ENCODE results near the gene TAB3.

Gene TAB3

DNA sequence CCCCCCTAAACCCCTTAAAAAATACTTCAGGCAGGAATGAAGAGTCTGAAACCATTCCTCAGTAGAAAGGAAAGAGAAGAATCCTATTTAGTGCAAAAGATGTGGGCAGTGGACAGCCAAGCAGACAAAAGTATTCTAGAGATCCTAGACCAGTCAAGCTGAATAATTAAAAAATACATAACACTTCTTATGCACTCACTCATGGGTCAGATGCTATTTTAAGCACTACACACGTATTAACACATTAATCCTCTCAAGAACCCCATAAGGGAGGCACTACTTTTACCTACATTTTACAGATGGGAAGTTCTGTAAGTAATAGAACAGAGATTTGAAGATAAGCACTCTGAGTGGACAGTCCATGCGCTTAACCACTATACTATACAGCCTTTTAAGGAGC lies 5.9 kb downstream of the TAB3 start:
- no peak for ATAC-seq

DNA sequence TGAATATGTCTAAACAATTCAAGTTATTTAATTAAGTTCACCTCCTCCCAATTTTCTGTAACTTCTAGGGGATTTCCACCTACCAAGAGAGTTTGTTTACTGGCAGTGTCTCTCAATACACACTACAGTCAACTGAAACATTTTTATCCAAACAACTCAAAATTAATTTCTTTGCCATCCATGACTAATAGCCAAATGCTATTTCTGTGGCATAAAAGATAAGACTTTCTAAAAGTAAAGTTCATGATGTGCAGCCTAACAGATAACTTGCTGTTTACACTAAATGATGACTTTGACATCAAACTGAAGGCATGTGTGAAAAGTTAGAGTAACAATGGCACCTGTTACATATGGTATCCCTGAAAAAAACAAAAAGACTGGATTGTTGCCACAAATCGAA lies 7.3 kb downstream of the TAB3 start:
- peak; percentile 68 to 72 for ATAC-seq

GRCh38 chrX:30881390-30881789 lies 7.7 kb downstream of the TAB3 start:
- ATAC-seq: peak; percentile 79 to 81

DNA sequence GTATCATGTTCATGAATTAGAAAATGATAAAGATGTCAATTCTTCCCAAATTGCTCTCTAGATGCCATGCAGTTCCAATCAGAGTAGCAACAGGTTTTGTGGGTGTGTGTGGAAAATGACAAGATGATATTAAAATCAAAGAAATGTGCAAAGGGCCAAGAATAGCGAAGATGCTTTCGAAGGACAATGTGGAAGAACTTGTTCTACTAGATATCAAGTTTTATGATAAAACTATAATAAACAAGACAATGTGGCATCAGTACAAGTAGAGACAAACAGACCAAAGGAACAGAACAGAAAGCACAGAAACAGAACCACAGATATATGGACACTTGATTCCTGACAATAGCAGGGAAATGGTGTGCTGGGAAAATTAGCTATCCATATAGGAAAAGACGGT lies 9.0 kb downstream of the TAB3 start:
- ATAC-seq: no peak

GRCh38 chrX:30876367-30876766 lies 12.7 kb downstream of the TAB3 start:
- no peak for ATAC-seq

DNA sequence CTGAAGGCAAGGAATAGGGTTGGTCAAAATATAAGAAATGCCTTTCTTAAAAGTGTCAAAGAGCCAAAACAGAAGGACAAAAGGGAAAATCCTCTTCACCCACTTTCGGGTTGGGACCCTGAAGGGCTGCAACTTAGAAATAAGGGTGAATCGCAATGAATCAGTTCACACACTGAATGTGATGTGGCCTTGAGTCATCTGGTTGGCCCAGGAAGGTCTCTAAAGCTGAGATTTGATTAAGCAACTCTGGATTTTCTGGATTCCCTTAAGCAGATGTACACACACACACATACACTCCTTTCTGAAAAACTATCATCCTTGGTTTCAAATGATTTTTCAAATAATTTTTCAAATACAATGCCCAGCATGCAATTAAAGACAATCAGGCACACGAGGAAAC lies 13.1 kb downstream of the TAB3 start:
- peak; percentile 76 to 96 for ATAC-seq

GRCh38 chrX:30874851-30875250 lies 14.2 kb downstream of the TAB3 start:
- no peak for ATAC-seq

DNA sequence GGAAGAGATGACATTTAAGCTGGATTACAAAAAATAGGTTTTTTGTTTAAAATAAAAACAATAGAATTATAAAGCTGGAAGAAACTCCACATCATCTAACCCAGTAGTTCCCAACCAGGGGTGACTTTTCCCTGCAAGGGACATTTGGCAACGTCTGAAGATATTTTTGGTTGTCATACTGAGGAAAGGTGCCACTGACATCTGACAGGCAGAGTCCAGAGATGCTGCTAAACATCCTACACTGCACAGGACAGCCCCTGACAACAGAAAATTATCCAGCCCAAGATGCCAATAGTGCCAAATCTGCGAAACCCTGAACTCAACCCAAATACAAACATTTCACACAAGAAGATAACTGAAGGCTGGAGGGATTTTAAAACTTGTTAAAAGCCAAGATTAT lies 18.5 kb downstream of the TAB3 start:
- no peak for ATAC-seq

GRCh38 chrX:30865612-30866011 lies 23.4 kb downstream of the TAB3 start:
- ATAC-seq: no peak

DNA sequence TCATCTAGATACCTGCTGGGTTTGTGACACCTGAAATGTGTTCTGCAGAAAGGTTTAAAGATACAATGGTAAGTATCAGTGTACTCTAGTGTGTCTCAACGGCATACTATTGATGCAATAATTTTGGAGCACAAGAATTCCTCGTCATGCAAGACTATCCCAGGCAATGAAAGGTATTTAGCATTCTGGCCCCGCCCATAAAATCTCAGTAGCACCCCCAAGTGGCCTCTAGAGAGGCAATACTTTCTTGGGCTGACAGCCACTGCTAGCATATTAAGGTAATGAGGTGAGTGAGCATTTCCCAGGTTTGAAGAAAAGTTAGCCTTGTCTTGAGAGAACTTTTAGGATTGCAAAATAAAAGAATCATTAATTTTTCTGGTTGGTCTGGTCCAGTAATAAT lies 24.0 kb downstream of the TAB3 start:
- no peak for ATAC-seq

DNA sequence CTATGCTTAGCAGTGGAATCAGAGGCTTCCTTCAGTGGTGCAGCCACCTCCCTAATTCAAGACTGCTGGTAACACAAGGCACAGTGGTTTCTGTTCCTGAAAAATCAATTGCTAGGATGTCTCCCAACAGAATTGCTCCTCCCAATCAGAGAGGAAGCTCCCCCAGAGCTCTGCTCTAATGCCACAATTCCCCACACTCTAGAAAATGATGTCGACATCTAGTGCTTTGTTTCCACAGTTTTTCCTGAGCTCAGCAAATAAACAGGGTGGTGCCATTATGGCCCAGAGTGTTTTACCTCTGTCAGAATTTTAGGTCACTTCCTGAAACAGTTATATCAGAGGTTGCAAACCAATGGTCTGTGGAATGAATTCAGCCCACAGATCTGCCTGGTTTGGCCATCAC lies 24.7 kb downstream of the TAB3 start:
- no peak for ATAC-seq

DNA sequence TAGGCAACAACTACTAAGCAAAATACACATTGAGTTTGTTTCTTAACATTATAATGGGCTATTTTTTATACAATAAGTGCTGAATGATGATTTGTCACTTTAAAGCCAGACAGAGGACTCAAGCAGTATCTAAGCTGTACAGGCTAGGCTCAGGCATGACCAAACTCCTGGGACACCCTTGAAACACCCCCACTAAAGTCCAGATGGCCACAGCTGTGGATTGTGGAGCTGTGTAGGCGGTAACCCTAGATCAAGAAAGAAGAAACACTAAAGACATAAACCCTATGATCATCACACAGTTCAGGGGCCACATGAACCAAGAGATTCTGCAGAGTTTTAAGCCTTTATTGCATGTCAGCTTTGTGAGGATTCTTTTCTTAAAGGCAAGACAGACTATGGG lies 25.1 kb downstream of the TAB3 start:
- no peak for ATAC-seq

GRCh38 chrX:30858098-30858497 lies 31.0 kb downstream of the TAB3 start:
- no peak for ATAC-seq

DNA sequence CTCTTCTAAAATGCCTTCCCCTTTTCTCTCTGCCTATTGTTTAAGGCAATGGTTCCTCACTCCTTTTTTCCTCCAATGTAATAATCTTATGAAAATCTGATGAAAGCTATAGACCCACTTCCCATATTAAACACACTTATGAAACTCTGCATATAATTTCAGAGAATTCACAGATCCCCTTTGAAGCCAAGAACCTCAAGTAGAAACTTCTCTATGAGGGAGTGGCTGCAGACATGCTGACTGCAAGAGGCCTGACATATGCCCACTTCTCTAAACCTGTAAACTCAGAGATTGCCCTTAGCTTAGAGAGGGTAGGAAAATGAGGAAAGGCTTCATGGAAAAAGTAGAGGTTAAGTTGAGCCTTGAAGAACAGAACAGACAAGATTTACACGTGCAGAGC lies 37.6 kb downstream of the TAB3 start:
- no peak for ATAC-seq

DNA sequence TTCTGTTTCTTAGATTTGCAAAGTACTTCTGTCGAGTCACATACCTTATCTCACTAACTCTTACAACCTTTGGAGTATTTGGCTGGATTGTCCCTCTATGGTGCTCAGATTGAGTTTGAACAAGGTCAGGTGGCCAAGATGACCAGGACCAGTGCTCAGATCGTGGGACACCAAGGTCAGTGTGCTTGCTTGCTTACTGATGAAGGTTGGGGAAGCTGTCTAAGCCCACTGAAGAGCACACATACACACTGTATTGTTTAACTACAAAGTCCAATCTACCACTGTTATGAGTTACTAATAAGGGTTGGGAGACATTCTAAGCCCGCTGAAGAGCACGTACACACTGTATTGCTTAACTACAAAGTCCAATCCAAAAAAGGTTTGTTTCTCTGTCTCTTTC lies 53.7 kb downstream of the TAB3 start:
- ATAC-seq: no peak

- ATAC-seq: no peak
These were observed 55.2 kb downstream of the TAB3 start for GRCh38 chrX:30833896-30834295.

- peak; percentile 78 to 79 for ATAC-seq
These were observed 58.0 kb downstream of the TAB3 start for GRCh38 chrX:30831082-30831481.

DNA sequence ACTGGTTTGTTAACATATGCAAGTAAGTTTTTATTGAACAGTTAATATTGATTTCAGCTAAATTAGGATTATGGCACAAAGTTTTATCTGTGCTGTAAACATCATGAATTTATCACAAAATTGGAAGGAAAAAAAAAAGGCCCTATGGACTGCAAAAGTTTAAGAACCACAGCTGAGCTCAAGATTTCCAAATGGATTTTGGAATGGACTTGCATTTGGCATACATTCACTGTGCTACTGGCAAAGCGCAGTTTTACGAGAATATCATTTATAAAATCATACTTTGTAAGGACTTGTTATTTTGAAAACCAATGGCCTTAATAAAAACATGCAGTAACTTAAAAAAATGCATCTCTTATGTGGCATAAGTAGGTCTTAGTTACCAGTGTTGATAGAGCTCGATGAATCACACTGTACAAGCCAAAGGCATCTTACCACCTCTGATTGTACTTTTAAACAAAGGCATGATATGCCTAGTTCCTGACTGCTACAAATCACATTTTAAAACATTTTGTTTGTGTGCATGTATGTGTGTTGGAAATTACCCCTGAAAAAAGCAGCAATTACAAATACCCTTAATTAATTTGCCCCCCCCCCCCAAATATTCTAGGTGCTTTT lies 58.6 kb downstream of the TAB3 start:
- no peak for ATAC-seq

DNA sequence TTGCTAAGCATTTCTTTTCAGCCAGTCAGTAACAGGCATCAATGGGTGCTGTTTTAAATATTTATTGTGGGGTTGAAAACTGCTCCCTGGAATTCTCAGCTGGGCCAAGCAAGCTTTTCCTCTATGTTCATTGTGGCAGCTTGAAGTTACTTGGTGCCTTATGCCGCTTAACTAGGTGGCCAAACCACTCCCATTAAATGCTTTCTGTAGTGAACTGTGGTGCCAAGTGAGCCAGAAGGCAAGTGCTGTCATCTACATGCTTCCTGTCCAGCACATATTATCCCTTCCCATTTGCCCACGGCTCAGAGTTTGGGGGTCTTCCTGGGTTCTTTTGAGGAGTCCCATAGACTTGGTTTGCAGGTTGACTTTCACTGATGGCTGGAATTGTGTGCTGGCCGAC lies 64.8 kb downstream of the TAB3 start:
- no peak for ATAC-seq

GRCh38 chrX:30822764-30823163 lies 66.3 kb downstream of the TAB3 start:
- no peak for ATAC-seq

DNA sequence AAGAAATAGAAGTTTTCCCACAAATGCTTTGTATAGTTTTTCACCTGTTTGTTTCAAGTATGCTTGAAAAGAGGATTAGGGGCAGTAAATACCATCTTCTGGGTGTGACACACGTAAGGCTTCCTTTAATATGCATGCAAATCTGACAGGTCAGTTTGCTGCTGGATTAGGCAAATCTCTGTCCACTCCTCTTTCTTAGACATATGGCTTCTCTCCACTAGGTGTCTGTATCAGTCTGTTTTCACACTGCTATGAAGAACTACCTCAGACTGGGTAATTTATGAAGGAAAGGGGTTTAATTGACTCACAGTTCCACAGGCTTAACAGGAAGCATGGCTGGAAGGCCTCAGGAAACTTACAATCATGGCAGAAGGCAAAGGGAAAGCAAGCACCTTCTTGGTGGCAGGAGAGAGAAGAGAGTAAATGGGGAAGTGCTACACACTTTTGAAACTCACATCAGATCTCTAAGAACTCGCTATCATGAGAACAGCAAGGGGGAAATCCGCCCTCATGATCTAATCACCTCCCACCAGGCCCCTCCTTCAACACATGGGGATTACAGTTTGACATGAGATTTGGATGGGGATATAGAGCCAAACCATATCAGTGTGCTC lies 66.9 kb downstream of the TAB3 start:
- no peak for ATAC-seq

GRCh38 chrX:30821116-30821515 lies 67.9 kb downstream of the TAB3 start:
- ATAC-seq: no peak

GRCh38 chrX:30819080-30819479 lies 70.0 kb downstream of the TAB3 start:
- no peak for ATAC-seq

DNA sequence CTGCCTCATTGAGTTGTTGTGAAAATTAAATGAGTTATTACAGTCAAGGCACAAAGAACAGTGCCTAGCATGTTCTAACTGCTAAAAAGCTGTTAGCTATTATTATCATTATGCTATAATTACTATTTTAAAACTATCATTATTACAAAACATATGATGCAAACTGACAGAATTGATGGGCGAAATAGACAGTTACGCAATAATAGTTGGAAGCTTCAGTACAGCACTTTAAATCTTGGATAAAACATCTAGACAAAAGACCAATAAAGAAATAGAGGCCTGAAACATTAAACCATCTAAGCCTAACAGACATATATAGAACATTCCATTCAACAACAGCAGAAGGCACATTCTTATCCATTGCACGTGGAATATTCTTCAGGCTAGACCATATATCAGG lies 73.0 kb downstream of the TAB3 start:
- no peak for ATAC-seq

GRCh38 chrX:30814978-30815377 lies 74.1 kb downstream of the TAB3 start:
- no peak for ATAC-seq
